Activated CD4-positive, alpha-beta T cell treated with anti-CD3 and anti-CD28 coated beads, Interleukin-2, amount 10 ng/mL, durations not matched to agents 24 days and 14 days (primary cell): ENCODE measurements around the gene GPRC5D. TPM values are rescaled to one million over a fixed set of nuclear protein-coding genes. Genes with fewer than 3 reads are reported as not detected.
A peak's percentile ranks its signal among the peaks of the same experiment; 100 is the strongest.

Experiments used
- DNase-seq: peaks from one replicate; pipeline ENCODE4 v3.0.0; 2022
- H3K27ac Mint-ChIP-seq: one replicate; pipeline ENCODE4 v1.8.0; 2022; ENCODE audit warnings: mild to moderate bottlenecking, mixed read lengths
- H3K27me3 Mint-ChIP-seq: one replicate; pipeline ENCODE4 v1.8.0; 2022; ENCODE audit warnings: mixed read lengths
- H3K36me3 Mint-ChIP-seq: one replicate; pipeline ENCODE4 v1.8.0; 2022; ENCODE audit warnings: low read depth, mild to moderate bottlenecking, mixed read lengths
- H3K4me1 Mint-ChIP-seq: one replicate; pipeline ENCODE4 v1.8.0; 2021; ENCODE audit warnings: mixed read lengths
- H3K4me3 Mint-ChIP-seq: one replicate; pipeline ENCODE4 v1.8.0; 2022; ENCODE audit warnings: mild to moderate bottlenecking, moderate library complexity, mixed read lengths
- H3K9me3 Mint-ChIP-seq: one replicate; pipeline ENCODE4 v1.8.0; 2021; ENCODE audit warnings: mixed read lengths
- intact Hi-C: fragments of 100-400 bp; cut with micrococcal nuclease; formaldehyde crosslinking; loops from one replicate; pipeline ENCODE4 v1.15.1; 2023
- total RNA-seq: library from RNA; stranded (reverse); gene quantifications from 2 replicates; pipeline ENCODE4 v1.2.3, GENCODE V29; 2022

Gene GPRC5D
- total RNA-seq, 1 donor from 2014 or later = not detected

GRCh38 chr12:12939888-12940287, 12.1 kb downstream of the GPRC5D start:
- Mint-ChIP-seq H3K4me1 (no peaks in the 10 kb centered on the region), H3K36me3 (no peaks in the 10 kb centered on the region), H3K9me3 (no peaks in the 10 kb centered on the region), H3K27ac (no peak overlapping the region), H3K27me3 (peaks cover 13% of the 10 kb centered on the region), H3K4me3 (no peak overlapping the region)
- intact Hi-C loops = no loop called here
- DNase-seq = no peak

DNA sequence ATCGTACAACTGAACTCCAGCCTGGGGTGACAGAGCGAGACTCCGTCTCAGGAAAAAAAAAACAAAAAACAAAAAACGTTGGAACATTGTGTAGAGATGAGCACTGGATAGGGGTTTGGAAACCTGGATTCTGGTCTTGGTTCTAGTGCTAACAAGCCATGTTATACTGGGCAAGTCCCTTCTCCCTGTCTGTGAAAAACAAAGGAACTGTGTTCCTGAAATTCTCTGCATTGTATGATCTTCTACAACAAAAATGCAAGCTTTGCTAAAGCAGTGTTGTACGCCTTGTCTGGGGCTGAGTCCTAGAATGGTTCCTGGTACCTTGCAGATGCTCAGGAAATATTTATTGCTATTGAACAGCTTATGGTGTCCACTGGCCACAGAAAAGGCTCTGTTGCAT, 13.4 kb downstream of the GPRC5D start:
- no peaks in the 10 kb centered on the region for H3K36me3 Mint-ChIP-seq
- no peaks in the 10 kb centered on the region for H3K4me1 Mint-ChIP-seq
- H3K4me3 Mint-ChIP-seq = no peak overlapping the region
- H3K27me3 Mint-ChIP-seq = peaks cover 16% of the 10 kb centered on the region
- DNase-seq = no peak
- intact Hi-C loops = no loop called here
- H3K27ac Mint-ChIP-seq = no peak overlapping the region
- no peaks in the 10 kb centered on the region for H3K9me3 Mint-ChIP-seq

DNA sequence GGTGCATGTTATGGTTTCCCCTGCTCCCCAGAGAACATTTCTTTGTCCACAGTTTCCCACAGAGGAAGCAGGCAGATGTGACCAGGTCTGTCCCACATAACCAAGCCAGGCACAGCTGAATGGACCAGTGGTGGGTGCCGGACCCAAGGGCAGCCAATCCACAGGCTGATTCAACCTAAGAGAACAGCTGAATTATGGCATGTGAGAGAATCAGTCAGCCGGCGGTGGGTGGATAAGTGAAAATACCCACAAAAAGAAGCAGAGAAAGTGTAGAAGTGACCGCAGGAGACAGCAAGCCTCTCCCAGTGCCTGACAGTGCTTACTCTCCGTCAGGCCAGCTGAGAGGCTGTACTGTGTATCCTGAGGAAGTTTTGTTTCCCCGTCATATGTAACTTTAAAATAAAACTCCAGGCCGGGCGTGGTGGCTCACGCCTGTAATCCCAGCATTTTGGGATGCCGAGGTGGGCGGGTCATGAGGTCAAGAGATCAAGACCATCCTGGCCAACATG, 14.9 kb downstream of the GPRC5D start:
- Mint-ChIP-seq H3K4me3 (no peak overlapping the region), H3K36me3 (no peaks in the 10 kb centered on the region), H3K4me1 (no peaks in the 10 kb centered on the region), H3K9me3 (no peaks in the 10 kb centered on the region), H3K27me3 (peaks cover 12% of the 10 kb centered on the region), H3K27ac (no peak overlapping the region)
- DNase-seq = no peak
- intact Hi-C loops = no loop called here

- Mint-ChIP-seq H3K4me3 (no peak overlapping the region), H3K4me1 (no peaks in the 10 kb centered on the region), H3K27me3 (peaks cover 9% of the 10 kb centered on the region), H3K36me3 (no peaks in the 10 kb centered on the region), H3K9me3 (no peaks in the 10 kb centered on the region), H3K27ac (no peak overlapping the region)
- DNase-seq = no peak
- intact Hi-C loops = no loop called here
Measured at GRCh38 chr12:12934556-12934955, 17.4 kb downstream of the GPRC5D start.

GRCh38 chr12:12933742-12934141, 18.2 kb downstream of the GPRC5D start:
- Mint-ChIP-seq H3K9me3 (no peaks in the 10 kb centered on the region), H3K4me1 (no peaks in the 10 kb centered on the region), H3K27me3 (peaks cover 8% of the 10 kb centered on the region), H3K36me3 (no peaks in the 10 kb centered on the region), H3K4me3 (no peak overlapping the region), H3K27ac (no peak overlapping the region)
- intact Hi-C loops = no loop called here
- no peak for DNase-seq

GRCh38 chr12:12930633-12931219, 21.2 kb downstream of the GPRC5D start:
- DNase-seq = no peak
- no peaks in the 10 kb centered on the region for H3K4me1 Mint-ChIP-seq
- H3K9me3 Mint-ChIP-seq = no peaks in the 10 kb centered on the region
- no peak overlapping the region for H3K4me3 Mint-ChIP-seq
- H3K27me3 Mint-ChIP-seq = peaks cover 3% of the 10 kb centered on the region
- H3K27ac Mint-ChIP-seq = no peak overlapping the region
- no peaks in the 10 kb centered on the region for H3K36me3 Mint-ChIP-seq
- intact Hi-C loops = no loop called here

DNA sequence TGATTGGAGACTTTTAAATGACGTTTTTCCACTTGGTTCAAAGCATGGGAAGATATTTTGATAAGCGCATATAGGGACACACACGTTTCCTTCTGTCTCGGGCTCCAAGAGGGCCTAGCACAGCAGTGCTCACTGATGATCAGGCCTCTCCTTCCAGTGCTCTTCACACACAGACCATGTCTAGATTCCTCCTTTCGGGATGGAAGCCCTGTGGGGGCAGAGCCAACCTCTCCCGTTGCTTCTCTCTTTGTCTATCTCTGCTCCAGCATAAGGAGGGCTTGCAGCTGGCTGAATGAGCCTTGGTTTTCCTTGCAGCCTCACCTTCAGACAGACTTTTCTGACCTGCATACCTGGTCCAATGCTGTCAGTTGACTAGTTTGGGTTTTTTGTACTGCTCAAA, 22.3 kb downstream of the GPRC5D start:
- no peak overlapping the region for H3K4me3 Mint-ChIP-seq
- DNase-seq = no peak
- H3K27me3 Mint-ChIP-seq = peaks cover 7% of the 10 kb centered on the region
- no peak overlapping the region for H3K27ac Mint-ChIP-seq
- intact Hi-C loops = no loop called here
- no peaks in the 10 kb centered on the region for H3K36me3 Mint-ChIP-seq
- no peaks in the 10 kb centered on the region for H3K4me1 Mint-ChIP-seq
- no peaks in the 10 kb centered on the region for H3K9me3 Mint-ChIP-seq

- Mint-ChIP-seq H3K9me3 (no peaks in the 10 kb centered on the region), H3K4me3 (peak overlapping the region; percentile 45), H3K27ac (peak overlapping the region; percentile 37), H3K27me3 (peaks cover 4% of the 10 kb centered on the region), H3K4me1 (no peaks in the 10 kb centered on the region), H3K36me3 (no peaks in the 10 kb centered on the region)
- peak; percentile 75 for DNase-seq
- intact Hi-C loops = no loop called here
Measured at GRCh38 chr12:12927211-12928079, 24.5 kb downstream of the GPRC5D start.

- no peaks in the 10 kb centered on the region for H3K4me1 Mint-ChIP-seq
- intact Hi-C loops = no loop called here
- DNase-seq = no peak
- H3K27ac Mint-ChIP-seq = no peak overlapping the region
- no peak overlapping the region for H3K4me3 Mint-ChIP-seq
- H3K27me3 Mint-ChIP-seq = peaks cover 4% of the 10 kb centered on the region
- no peaks in the 10 kb centered on the region for H3K36me3 Mint-ChIP-seq
- no peaks in the 10 kb centered on the region for H3K9me3 Mint-ChIP-seq
Measured at GRCh38 chr12:12926571-12927071, 25.3 kb downstream of the GPRC5D start.

GRCh38 chr12:12925388-12925787, 26.6 kb downstream of the GPRC5D start:
- H3K27ac Mint-ChIP-seq = no peak overlapping the region
- intact Hi-C loops = no loop called here

DNA sequence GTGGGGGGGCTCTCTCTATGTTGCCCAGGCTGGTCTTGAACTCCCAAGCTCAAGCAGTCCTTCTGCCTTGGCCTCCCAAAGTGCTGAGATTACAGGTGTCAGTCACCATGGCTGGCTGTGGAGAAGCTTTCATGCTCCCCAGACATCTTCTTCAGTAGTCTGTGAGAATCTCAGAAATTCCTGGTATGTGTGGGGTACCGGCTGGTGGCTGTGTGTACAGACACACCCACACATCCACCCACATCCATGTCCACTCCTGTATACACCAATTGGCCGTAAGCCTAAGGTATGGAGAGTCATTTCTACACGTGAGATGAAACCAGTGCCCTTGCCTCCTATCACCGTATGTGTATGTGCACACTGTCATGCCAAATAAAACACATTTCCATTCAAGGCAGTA, 27.8 kb downstream of the GPRC5D start:
- Mint-ChIP-seq H3K36me3 (no peaks in the 10 kb centered on the region), H3K27me3 (peaks cover 4% of the 10 kb centered on the region), H3K4me1 (no peaks in the 10 kb centered on the region), H3K27ac (no peak overlapping the region), H3K4me3 (no peak overlapping the region), H3K9me3 (no peaks in the 10 kb centered on the region)
- no peak for DNase-seq
- intact Hi-C loops = no loop called here

More at GRCh38 chr12:12925388-12925787, 26.6 kb downstream of the GPRC5D start:
- Mint-ChIP-seq H3K9me3 (no peaks in the 10 kb centered on the region), H3K4me1 (no peaks in the 10 kb centered on the region), H3K36me3 (no peaks in the 10 kb centered on the region), H3K4me3 (no peak overlapping the region), H3K27me3 (peaks cover 4% of the 10 kb centered on the region)
- no peak for DNase-seq

- H3K9me3 Mint-ChIP-seq = no peaks in the 10 kb centered on the region
- H3K4me1 Mint-ChIP-seq = no peaks in the 10 kb centered on the region
- H3K27ac Mint-ChIP-seq = no peak overlapping the region
- intact Hi-C loops = no loop called here
- H3K4me3 Mint-ChIP-seq = no peak overlapping the region
- H3K36me3 Mint-ChIP-seq = no peaks in the 10 kb centered on the region
- no peak for DNase-seq
- H3K27me3 Mint-ChIP-seq = peaks cover 9% of the 10 kb centered on the region
Measured at GRCh38 chr12:12922978-12923377, 29.0 kb downstream of the GPRC5D start.

DNA sequence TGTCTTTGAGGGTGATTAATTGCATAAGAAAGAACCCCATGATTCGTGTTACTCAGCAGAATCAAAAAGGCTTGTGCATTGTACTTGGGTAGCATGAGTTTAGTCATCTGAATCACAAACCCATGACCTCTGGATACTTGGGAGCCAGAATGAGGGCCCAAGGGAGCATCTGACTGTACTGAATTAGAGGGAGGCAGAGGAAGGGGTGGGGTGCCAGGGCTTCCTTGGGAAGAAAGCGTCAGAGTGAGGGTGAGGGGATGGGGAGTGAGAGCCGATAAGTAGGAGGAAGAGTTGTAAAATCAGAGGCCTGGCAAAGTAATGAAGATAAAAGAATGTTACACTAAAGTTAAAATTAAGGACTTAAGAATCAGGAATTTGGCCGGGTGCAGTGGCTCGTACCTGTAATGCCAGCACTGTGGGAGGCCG, 29.8 kb downstream of the GPRC5D start:
- no peak overlapping the region for H3K4me3 Mint-ChIP-seq
- intact Hi-C loops = no loop called here
- no peaks in the 10 kb centered on the region for H3K36me3 Mint-ChIP-seq
- H3K4me1 Mint-ChIP-seq = no peaks in the 10 kb centered on the region
- no peak overlapping the region for H3K27ac Mint-ChIP-seq
- no peaks in the 10 kb centered on the region for H3K9me3 Mint-ChIP-seq
- peaks cover 11% of the 10 kb centered on the region for H3K27me3 Mint-ChIP-seq
- no peak for DNase-seq
